CMK (cell line): Measurements from ENCODE around the gene ZNF148.

Source experiments
- DNase-seq: peaks from one replicate; pipeline ENCODE4 v3.0.0-alpha.2; 2010; ENCODE audit warnings: low read depth

ZNF148 gene

DNA sequence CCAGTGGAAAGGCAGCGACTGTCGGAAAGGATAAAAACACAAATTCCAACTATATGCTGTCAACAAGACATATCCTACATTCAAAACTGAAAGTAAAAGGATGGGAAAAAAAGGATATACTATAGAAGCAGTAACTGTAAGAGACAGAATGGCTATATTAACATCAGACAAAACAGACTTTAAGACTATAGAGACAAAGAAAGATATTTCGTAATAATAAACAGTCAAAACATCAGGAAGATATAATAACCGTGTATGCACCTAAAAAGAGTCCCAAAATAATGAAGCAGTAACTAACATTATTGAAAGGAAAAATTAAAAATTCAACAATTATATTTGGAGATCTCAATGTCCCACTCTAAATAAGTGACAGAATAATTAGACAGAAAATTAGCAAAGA lies 48.2 kb downstream of the ZNF148 start:
- DNase-seq: no peak

DNA sequence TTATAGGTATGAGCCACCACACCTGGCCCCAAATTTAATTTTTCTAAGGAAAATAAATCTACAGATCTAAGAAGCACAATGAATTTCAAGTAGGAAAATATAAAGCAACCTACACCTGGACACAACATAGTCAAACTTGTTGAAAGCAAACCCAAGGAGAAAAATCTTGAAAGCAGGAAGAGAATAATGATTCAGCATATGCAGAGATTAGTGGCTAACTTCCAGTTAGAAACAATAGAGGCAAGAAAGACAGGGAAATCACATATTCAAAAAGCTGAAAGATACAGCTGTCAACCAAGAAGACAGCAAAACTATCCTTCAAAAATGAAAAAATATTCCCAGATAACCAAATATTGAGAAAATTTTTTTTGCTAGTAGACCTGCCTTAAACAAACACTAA lies 49.4 kb downstream of the ZNF148 start:
- DNase-seq: no peak

DNA sequence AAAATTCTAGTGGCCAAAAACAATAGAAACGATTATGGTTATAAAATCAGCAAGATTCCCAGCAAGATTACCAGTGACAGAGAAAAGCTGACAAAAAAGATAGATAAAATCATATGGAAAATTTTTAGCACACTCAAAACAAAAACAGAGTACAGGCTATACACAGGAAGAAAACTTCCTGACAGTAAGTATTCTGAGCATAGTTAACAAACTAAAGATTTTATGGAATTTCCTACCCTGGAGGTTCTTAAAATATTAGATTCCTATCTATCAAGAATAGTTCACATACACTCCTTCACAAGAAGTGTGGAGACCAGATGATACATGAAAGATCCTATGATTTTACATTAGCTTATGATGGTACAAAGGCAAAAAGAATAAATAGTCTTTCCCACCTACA lies 50.8 kb downstream of the ZNF148 start:
- no peak for DNase-seq

DNA sequence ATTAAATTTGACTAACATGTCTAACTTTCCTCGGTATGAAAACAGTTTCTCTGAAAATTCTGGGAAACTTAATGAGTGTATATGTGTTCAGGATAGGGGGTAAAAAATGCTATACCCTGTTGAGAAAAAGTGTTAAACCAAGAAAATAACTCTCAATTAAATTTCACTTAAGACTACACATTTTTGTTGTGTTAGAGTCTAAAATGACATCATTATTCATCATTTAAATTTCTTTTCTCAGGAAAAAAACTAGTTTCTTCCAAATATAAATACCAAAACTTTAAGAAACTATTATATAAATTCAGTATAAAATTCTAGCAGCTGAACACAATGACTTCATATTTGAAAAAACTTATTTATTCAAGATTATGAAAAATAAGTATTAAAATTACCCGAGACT lies 52.2 kb downstream of the ZNF148 start:
- DNase-seq: no peak

DNA sequence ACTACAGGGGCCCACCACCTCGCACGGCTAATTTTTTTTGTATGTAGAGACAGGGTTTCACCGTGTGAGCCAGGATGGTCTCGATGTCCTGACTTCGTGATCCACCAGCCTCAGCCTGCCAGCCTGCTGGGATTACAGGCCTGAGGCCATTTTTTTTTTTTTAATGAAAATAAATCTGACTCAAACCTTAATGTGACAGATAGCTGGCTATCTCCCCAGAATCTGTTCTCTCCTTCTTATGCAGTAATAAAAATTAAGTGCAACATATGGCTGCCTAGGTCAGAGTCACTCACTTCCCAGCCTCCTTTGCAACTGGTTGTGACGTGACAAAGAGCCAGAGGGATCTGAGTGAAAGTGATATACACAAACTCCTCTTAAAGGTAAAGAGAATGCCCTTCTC lies 53.0 kb downstream of the ZNF148 start:
- no peak for DNase-seq

DNA sequence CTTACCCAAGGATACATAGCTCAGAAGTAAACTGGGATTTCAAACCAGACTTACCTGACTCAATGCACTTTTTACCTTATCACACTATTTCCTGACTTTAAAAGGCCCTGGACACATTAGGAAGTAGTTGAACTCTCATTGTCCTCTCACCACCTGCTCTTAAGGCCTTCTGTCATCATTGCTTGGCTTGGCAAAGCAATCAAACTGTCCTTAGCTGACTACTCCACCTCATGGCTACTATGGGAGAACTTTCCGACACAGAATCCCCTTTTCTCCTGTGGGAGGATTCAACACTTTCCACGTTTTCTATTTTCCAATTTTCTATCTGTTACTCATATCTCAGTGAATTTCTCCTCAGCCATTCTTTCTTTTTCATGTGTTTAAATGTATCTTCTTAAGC lies 55.4 kb downstream of the ZNF148 start:
- DNase-seq: no peak

DNA sequence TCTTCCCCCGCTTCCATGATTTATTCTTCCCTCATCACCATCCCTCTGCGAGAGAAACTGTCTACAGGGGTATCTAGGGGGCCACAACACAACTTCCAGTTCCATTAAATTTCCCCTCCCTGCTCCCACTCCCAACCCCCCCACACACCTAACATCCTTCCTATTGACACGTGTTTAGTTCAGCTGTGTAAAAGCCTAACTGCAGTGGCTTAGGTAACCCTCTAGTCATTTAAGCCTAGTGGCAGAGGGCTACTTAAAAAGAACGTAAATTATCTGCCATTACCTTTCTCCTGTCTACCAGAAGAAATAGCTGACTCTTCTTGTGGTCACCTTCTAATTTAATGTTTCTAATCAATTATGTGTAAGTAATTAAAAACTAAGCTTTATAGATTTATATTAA lies 56.3 kb downstream of the ZNF148 start:
- no peak for DNase-seq

DNA sequence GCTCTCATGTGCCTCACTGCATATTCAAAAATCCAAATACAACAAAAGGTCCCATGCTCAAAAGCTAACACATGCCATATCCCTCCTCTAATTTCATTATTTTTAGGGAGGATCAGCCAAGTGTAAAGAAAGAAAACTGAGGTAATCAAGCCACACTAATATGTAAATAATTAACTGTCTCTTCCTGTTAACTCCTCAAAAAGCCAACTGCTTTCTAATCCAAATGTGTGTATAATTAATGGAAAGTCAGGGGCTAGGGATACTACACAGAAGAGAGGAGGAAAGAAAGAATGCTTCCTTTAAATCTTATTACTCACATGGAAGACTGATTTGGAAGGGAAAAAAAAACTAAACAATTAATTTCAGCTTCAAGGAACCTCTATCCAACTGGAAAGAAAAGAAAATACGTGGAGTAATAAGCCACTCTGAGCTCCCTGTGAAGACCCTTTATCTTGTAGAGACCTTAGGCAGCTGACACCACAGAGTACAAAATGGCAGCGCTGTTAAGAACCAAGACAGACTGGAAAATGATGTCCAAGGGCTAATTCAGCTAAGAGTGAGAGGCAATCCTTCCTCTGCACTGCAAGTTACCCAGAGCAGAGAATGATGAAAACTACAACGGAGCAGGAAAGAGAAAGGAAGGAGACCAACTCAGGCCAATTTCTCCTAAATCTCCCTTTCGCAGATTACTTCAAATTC lies 56.8 kb downstream of the ZNF148 start:
- no peak for DNase-seq

DNA sequence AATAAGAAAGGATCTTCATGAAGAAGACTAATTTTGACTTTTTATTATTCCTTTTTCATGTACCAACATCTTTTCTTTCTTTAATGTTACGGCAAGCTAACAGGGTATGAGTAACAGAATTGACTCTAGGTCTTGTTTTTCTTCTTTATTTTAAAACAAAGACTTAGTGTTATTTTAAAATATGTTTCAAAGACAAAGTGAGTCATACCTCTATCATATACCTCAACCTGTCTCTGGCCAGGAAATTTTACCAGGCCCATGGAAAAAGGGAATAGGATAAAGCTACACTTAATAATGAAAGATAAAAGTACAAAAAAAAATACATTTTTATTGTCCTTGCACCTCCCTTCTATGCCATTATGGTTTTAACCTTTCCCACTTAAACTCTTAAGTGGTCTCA lies 57.4 kb downstream of the ZNF148 start:
- no peak for DNase-seq

DNA sequence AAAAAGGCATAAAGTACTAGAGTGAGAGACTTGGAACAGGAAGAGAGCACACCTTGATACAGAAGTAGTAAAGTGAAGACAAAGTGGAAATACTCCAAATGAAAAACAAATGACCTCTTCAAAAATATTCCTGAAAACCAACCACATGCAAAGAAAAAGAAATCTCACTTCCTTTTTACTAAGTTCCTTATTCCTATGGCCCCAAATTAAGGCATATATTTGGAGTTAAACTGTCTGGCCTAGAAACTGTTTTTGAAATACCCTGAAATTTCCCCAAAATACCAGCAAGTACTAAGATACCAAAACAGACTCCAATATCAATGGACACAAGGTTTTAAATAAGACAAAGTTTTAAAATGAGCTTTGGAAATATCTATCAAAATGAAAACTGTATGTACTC lies 58.2 kb downstream of the ZNF148 start:
- no peak for DNase-seq

DNA sequence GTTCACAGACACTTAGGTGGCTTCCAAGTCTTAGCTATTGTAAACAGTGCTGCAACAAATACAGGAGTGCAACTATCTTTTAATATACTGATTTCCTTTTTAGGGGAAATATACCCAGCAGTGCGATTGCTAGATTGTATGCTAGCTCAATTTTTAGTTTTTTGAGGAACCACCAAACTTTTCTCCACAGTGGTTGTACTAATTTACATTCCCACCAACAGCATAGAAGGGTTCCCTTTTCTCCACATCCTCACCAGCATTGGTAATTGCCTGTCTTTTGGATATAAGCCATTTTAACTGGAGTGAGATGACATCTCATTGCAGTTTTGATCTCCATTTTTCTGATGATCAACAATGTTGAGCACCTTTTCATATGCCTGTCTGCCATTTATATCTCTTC lies 58.9 kb downstream of the ZNF148 start:
- DNase-seq: no peak

DNA sequence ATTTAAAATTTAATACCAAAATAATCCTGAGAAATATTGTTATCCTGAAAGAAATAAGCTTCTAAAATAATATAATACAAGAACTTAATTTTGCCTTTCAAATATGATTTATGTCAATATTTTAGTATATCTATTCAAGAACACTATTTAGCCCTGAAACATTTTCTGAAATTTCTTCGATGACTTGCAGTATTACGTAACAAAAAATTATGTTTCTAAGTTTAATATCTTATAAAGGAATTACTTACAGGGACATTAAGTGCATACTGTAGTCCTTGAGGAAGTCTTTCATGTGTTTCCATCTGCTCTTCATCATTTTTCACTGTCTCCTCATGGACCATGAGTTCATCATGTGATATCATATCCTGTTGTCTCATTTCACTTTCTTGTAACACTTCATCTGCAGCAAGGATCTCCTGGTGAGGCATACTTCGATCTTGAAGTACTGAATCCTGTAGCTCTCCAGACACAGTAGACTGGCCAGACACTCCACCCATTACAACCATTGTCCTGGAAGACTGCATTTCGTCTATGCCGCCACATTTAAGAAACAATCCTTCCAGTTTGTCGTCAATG lies 62.0 kb downstream of the ZNF148 start:
- no peak for DNase-seq

DNA sequence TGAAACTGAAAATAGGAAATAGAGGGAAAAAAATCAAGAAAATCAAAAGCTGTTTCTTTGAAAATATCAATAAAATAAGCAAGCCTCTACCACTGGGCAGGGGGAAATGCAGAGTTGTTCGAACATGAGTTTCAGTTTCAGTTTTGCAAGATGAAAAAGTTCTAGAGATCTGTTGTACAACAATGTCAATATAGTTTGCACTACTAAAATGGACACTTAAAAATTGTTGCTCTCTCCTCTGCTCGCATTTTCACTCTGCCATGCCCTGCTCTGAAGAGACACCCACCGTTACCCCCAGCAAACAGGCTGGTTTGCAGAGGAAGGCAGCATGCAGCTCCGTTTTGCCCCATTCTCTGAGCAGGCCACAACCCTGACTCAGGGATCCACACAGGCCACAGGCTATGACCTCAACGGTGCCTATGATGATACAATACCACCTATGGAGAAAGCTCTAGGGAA lies 64.5 kb downstream of the ZNF148 start:
- no peak for DNase-seq

DNA sequence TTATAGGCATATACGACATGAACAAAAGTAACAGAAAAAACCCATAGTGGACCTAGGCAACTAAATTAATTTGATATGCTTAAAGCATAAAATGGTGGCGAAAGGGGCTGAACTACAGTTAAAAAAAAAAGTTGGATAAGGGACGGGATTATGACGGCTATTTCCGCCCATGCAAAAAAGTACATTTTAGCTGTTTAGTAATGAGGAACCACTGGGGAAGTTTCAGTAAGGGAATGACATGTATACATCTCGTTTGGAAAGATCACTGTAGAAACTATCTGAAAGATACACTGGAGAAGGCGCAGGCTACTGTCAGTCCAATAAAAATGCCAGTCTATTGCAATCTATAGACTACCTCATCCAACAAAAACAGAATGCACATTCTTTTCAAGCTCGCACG lies 65.6 kb downstream of the ZNF148 start:
- DNase-seq: no peak

DNA sequence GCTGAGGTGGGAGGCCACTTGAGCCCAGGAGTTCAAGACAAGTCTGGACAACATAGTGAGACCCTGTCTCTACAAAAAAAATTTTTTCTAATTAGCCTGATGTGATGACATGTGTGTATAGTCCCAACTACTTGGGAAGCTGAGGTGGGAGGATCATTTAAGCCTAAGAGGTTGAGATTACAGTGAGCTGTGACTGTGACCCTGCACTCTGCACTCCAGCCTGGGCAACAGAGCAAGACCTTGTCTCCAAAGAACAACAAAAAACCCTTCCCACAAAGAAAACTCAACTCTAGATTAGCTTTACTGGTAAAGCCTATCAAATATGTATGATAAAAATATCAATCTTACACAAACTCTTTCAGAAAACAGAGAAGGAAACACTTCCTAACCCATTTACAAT lies 68.5 kb downstream of the ZNF148 start:
- DNase-seq: no peak

DNA sequence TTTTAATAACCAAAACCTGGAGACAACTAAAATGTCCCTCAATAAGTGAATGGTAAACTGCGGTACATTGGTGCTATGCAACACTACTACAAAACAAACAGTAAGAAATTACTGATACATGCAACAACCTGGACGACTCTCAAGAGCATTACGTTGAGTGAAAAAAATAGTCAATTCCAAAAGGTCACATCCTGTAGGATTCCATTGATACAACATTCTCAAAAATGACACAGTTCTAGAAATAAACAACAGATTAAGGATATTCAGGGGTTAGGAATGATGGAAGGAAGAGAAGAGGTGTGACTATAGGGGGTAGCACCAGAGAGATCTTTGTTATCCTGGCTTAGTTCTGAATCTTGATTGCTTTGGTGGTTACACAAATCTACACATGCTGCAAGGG lies 72.2 kb downstream of the ZNF148 start:
- no peak for DNase-seq

DNA sequence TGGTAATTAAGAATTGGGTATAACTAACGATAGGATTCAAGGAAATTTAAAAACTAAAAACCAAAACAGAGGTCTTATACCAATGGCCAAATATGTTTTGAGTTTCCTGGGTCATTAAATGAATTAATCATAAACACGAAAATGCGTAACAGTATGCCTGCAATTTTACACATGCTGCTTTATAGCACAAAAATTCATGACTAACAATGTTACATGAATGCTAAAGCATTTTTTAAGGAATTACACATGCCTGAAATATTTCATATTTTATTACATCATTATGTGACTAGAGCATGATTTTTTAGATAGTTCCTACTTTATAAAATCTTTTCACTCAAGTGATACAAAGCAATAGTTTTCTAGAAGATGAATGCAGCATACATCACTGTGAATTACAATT lies 74.7 kb downstream of the ZNF148 start:
- DNase-seq: no peak

DNA sequence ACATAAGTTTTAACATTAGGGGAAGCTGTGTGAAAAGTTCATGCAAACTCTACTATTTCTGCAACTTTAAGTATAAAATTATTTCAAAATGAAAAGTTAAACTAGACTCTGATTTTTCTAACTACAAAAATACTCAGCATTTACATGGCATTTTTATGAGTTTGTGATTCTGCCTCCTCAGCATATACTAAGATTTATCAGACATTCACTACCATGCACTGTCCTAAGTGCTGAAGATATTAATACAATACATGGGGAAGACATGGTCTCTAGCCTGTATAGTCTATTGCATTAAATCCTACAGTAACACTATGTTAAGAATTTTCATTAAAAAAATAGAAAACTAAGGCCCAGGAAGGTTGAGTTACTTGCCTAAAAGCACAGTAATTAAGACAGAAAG lies 80.7 kb downstream of the ZNF148 start:
- DNase-seq: no peak

DNA sequence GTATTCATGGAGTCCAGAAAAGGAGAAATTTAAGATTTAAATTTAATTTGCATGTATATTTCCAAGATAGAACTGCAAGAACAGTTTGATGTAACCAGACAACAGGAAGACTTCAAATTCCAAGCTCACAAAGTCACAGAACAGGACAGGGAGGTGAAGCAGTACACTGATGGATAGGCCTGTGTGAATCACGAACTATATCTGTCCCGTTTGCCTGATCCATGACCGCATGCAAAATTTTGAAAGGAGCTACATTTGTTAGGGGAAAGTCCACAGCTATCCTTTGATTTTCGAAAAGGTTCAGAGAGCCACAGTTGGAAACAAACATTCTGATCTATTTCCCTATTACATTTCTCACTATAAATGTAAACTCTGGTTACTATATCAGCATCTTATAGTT lies 83.1 kb downstream of the ZNF148 start:
- no peak for DNase-seq

DNA sequence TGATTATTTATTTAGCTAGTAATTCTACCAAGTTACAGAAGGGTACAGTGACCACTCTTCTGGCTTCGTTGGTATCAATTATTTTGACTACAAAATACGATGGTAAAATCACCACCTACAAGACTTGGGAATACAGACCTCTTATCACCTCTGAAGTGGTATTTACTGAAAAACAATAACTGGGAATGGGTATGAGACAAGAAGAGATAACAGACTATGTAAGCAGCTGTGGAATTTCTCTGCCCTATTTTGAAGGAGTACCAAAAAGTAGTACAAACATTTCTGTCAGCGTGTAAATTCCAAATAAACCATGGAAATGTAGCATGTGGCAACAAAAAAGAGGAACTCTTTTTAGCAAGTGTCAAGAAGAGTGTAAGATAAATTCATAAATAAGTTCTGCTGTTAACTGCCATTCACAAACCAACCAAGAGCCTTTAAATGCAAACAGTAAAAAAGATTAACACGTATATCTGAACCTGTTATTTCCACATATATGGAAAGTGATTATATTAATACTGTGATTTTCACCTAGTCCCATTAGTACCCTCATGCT lies 85.6 kb downstream of the ZNF148 start:
- no peak for DNase-seq

DNA sequence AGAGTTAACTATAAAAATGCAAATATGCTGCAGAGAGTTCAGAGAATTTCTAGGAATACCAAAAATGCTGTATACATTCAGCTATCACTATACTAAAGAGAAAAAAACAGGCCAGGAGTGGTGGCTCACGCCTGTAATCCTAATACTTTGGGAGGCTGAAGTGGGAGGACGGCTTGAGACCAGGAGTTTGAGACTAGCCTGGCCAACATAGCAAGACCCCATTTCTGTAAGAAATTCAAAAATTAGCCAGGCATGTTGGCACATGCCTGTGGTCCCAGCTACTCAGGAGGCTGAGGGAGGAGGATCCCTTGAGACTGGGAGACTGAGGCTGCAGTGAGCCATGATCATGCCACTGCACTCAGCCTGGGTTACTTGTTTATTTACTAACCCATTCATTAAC lies 87.9 kb downstream of the ZNF148 start:
- no peak for DNase-seq

DNA sequence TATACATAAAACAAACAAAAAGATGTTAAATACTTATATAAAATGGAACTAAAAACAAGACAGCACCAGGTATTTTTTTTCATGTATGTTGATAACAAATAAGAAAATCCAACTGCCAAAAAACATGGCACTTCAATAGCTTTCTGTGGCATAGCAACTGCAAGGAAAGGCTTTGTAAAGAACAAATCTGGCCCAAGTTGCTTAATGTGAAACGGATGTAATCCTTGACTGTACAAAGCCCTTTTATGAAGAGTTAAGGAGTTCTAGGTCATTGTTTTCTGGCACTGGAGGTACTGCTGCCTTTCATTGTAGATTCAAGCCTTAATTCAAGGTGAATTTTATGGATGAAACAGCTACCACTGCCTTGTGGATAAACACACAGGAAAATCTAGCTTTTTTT lies 93.7 kb downstream of the ZNF148 start:
- no peak for DNase-seq

DNA sequence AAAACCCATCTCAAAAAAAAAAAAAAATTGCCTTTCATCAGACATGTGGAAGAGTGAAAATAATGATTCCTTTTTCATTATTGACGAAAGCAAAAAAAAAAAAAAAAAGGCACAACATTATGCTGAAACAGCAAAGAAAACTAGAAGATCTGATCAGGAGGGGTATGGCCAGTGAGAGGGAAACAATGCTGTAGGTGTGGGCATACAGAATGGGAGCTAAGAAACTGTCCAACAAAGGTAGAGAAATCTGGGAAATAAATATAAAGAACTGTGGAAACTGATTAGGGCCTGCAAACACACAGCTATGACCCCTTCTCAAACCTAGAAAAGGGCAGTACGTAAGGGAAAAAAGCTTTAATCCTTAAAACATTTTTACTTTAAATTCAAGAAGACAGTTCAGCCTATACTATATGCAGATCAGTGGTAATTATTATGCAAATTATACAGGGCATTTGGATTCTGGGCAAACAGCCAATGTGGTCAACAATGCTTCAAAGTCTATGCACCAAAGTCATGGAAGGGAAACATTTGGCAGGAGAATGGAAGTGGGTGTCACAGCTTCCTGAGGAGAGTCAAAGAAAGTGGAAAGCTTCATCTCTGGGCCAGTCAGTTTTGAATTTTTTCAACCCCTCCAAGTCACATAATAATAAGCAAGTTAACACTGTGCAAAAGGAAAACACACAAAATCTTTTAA lies 94.3 kb downstream of the ZNF148 start:
- DNase-seq: no peak
